Embryonic facial prominence (tissue), 1 donor: ENCODE measurements around the gene C7orf57.
"Not testable (repeated sequence)": the region's sequence is repeated elsewhere in the genome, so short reads cannot be mapped to it uniquely, and the experiment has no call there.

Experiments
- DNase-seq: peaks from one replicate; pipeline ENCODE4 v3.0.0-alpha.2; 2016; ENCODE audit errors: extremely low spot score

C7orf57 gene

GRCh38 chr7:48035301-48035966 is at the start of gene C7orf57:
Gene C7orf57, plus strand, starts transcription at chr7:48035543. Its CDS starts 766 bp downstream, at chr7:48036309.
- peak; percentile 79 for DNase-seq

- no peak for DNase-seq
These were observed 46.6 kb upstream of the C7orf57 start for GRCh38 chr7:47988496-47989386.

- DNase-seq, result not testable (repeated sequence)
These were observed 45.5 kb upstream of the C7orf57 start for GRCh38 chr7:47989607-47990400.

- no peak for DNase-seq
These were observed 44.8 kb upstream of the C7orf57 start for GRCh38 chr7:47990592-47990991.

GRCh38 chr7:47991270-47991669 is 44.1 kb upstream of the C7orf57 start:
- no peak for DNase-seq

- DNase-seq, result no peak
These were observed 43.5 kb upstream of the C7orf57 start for GRCh38 chr7:47991741-47992311.

- no peak for DNase-seq
These were observed 42.9 kb upstream of the C7orf57 start for GRCh38 chr7:47992446-47992845.

GRCh38 chr7:47999413-47999812 is 35.9 kb upstream of the C7orf57 start:
- DNase-seq, result no peak

GRCh38 chr7:48000164-48000563 is 35.2 kb upstream of the C7orf57 start:
- not testable (repeated sequence) for DNase-seq

- DNase-seq, result no peak
These were observed 31.3 kb upstream of the C7orf57 start for GRCh38 chr7:48004032-48004431.

GRCh38 chr7:48004638-48005037 is 30.7 kb upstream of the C7orf57 start:
- DNase-seq, result no peak

GRCh38 chr7:48006866-48007265 is 28.5 kb upstream of the C7orf57 start:
- no peak for DNase-seq

- DNase-seq, result no peak
These were observed 26.1 kb upstream of the C7orf57 start for GRCh38 chr7:48009257-48009656.

- DNase-seq, result no peak
These were observed 25.4 kb upstream of the C7orf57 start for GRCh38 chr7:48009954-48010353.

GRCh38 chr7:48011323-48011722 is 24.0 kb upstream of the C7orf57 start:
- no peak for DNase-seq

- no peak for DNase-seq
These were observed 23.4 kb upstream of the C7orf57 start for GRCh38 chr7:48011951-48012350.

- no peak for DNase-seq
These were observed 18.7 kb upstream of the C7orf57 start for GRCh38 chr7:48016641-48017040.

- no peak for DNase-seq
These were observed 17.7 kb upstream of the C7orf57 start for GRCh38 chr7:48017674-48018073.

GRCh38 chr7:48025624-48026023 is 9.7 kb upstream of the C7orf57 start:
- DNase-seq, result no peak

- no peak for DNase-seq
These were observed 6.4 kb upstream of the C7orf57 start, which contains the start of gene SUN3 for GRCh38 chr7:48028938-48029337. Gene SUN3, minus strand, starts transcription at chr7:48029107. Its CDS starts 169 bp downstream, at chr7:48028938.

- no peak for DNase-seq
These were observed 4.2 kb upstream of the C7orf57 start for GRCh38 chr7:48031111-48031510.

- DNase-seq, result no peak
These were observed 1.4 kb upstream of the C7orf57 start for GRCh38 chr7:48033922-48034321.
